Uterus (tissue), 2 donors: ENCODE results near the gene ZNF423.

ENCODE experiments used
- CTCF ChIP-seq, 4 experiments: fragments of 200-600 bp in 2 of 4; fragments of 450-650 bp in 2 of 4; sonication (generic) in 2 of 4; IDR thresholded peaks; one replicate each; pipeline ENCODE4 v1.5.1; 2016 to 2019; ENCODE audit warnings: antibody characterized with exemption in 4 of 4, mild to moderate bottlenecking in 2 of 4, moderate library complexity in 1 of 4
- POLR2A ChIP-seq, 2 donors: fragments of 450-650 bp; IDR thresholded peaks; one replicate each; pipeline ENCODE4 v1.6.1; 2016; ENCODE audit warnings: antibody characterized with exemption in 2 of 2, mild to moderate bottlenecking in 1 of 2, moderate library complexity in 1 of 2

GRCh38 chr16:49809062-49809461, 46.9 kb downstream of the ZNF423 start:
- TF ChIP-seq CTCF (IDR thresholded peaks at IDR 0.05) (no peak), POLR2A (IDR thresholded peaks at IDR 0.05) (no peak)
